Measurements from ENCODE around the gene RDX. TPM values are rescaled to one million over a fixed set of nuclear protein-coding genes. Genes with fewer than 3 reads are reported as not detected.
"Not testable (repeated sequence)": the region's sequence is repeated elsewhere in the genome, so short reads cannot be mapped to it uniquely, and the experiment has no call there.

The RDX gene
- total RNA-seq, 1 experiment from 2014 or later = 76.8 TPM

- BruUV-seq (replicated peaks) = no TSS peak
- CTCF ChIA-PET = interaction anchor here (0.7 to 1.0 kb wide), 4 partner anchors 14 to 71 kb away, joined by 3 to 5 read pairs (median 4); no protein-coding TSS in a partner anchor
- H3K27me3 Mint-ChIP-seq (ENCODE audit: unreplicated experiment) = no peaks in the 10 kb centered on the region
- H3K4me1 Mint-ChIP-seq (ENCODE audit: low read depth, unreplicated experiment) = no peaks in the 10 kb centered on the region
- H3K27ac Mint-ChIP-seq (ENCODE audit: unreplicated experiment) = peak overlapping the region; percentile 75
- DNase-seq = peak; percentile 45
- H3K9me3 Mint-ChIP-seq (ENCODE audit: low read depth, unreplicated experiment) = peaks cover 2% of the 10 kb centered on the region
- peaks cover 24% of the 10 kb centered on the region for H3K36me3 Mint-ChIP-seq (ENCODE audit: insufficient read depth, unreplicated experiment)
- peak overlapping the region; percentile 75 for H3K4me3 Mint-ChIP-seq (ENCODE audit: low read depth, unreplicated experiment)
- no peak for TF ChIP-seq CTCF (IDR thresholded peaks at IDR 0.05; ENCODE audit: unreplicated experiment)
- intact Hi-C loops (cut with micrococcal nuclease; ENCODE audit: unreplicated experiment) = loop anchor here (2.0 to 5.0 kb wide), 2 partner anchors 71 to 137 kb away; no protein-coding TSS in a partner anchor
These were observed 736 bp downstream of the RDX start for GRCh38 chr11:110295531-110296225.

GRCh38 chr11:110295086-110295485, 1.3 kb downstream of the RDX start:
- peak overlapping the region; percentile 75 for H3K4me3 Mint-ChIP-seq (ENCODE audit: low read depth, unreplicated experiment)
- intact Hi-C loops (cut with micrococcal nuclease; ENCODE audit: unreplicated experiment) = loop anchor here (5.0 kb wide), 1 partner anchor 137 kb away; no protein-coding TSS in a partner anchor
- H3K36me3 Mint-ChIP-seq (ENCODE audit: insufficient read depth, unreplicated experiment) = peaks cover 24% of the 10 kb centered on the region
- TSS peak; percentile 54 for BruUV-seq (replicated peaks)
- no peak for DNase-seq
- no peaks in the 10 kb centered on the region for H3K27me3 Mint-ChIP-seq (ENCODE audit: unreplicated experiment)
- H3K27ac Mint-ChIP-seq (ENCODE audit: unreplicated experiment) = peak overlapping the region; percentile 75
- no peaks in the 10 kb centered on the region for H3K4me1 Mint-ChIP-seq (ENCODE audit: low read depth, unreplicated experiment)
- peaks cover under 1% of the 10 kb centered on the region for H3K9me3 Mint-ChIP-seq (ENCODE audit: low read depth, unreplicated experiment)
- CTCF ChIA-PET = interaction anchor here (1.0 kb wide), 1 partner anchor 71 kb away, joined by 5 read pairs; no protein-coding TSS in a partner anchor
- no peak for TF ChIP-seq CTCF (IDR thresholded peaks at IDR 0.05; ENCODE audit: unreplicated experiment)

- intact Hi-C loops (cut with micrococcal nuclease; ENCODE audit: unreplicated experiment) = loop anchor here (5.0 kb wide), 1 partner anchor 63 kb away; no protein-coding TSS in a partner anchor
- peak overlapping the region; percentile 75 for H3K27ac Mint-ChIP-seq (ENCODE audit: unreplicated experiment)
- peak overlapping the region; percentile 75 for H3K4me3 Mint-ChIP-seq (ENCODE audit: low read depth, unreplicated experiment)
- TF ChIP-seq CTCF (IDR thresholded peaks at IDR 0.05; ENCODE audit: unreplicated experiment) = no peak
- H3K4me1 Mint-ChIP-seq (ENCODE audit: low read depth, unreplicated experiment) = no peaks in the 10 kb centered on the region
- CTCF ChIA-PET = interaction anchor here (1.0 kb wide), 1 partner anchor 72 kb away, joined by 5 read pairs; no protein-coding TSS in a partner anchor
- H3K9me3 Mint-ChIP-seq (ENCODE audit: low read depth, unreplicated experiment) = no peaks in the 10 kb centered on the region
- BruUV-seq (replicated peaks) = no TSS peak
- H3K27me3 Mint-ChIP-seq (ENCODE audit: unreplicated experiment) = no peaks in the 10 kb centered on the region
- DNase-seq = no peak
- H3K36me3 Mint-ChIP-seq (ENCODE audit: insufficient read depth, unreplicated experiment) = peaks cover 24% of the 10 kb centered on the region
These were observed 1.9 kb downstream of the RDX start for GRCh38 chr11:110294509-110294908.

- peaks cover 24% of the 10 kb centered on the region for H3K36me3 Mint-ChIP-seq (ENCODE audit: insufficient read depth, unreplicated experiment)
- no peaks in the 10 kb centered on the region for H3K9me3 Mint-ChIP-seq (ENCODE audit: low read depth, unreplicated experiment)
- intact Hi-C loops (cut with micrococcal nuclease; ENCODE audit: unreplicated experiment) = loop anchor here (5.0 kb wide), 1 partner anchor 64 kb away; no protein-coding TSS in a partner anchor
- peak overlapping the region; percentile 75 for H3K4me3 Mint-ChIP-seq (ENCODE audit: low read depth, unreplicated experiment)
- CTCF ChIA-PET = no interaction called here
- H3K27me3 Mint-ChIP-seq (ENCODE audit: unreplicated experiment) = no peaks in the 10 kb centered on the region
- DNase-seq = no peak
- no TSS peak for BruUV-seq (replicated peaks)
- no peaks in the 10 kb centered on the region for H3K4me1 Mint-ChIP-seq (ENCODE audit: low read depth, unreplicated experiment)
- no peak for TF ChIP-seq CTCF (IDR thresholded peaks at IDR 0.05; ENCODE audit: unreplicated experiment)
- H3K27ac Mint-ChIP-seq (ENCODE audit: unreplicated experiment) = no peak overlapping the region
These were observed 3.0 kb downstream of the RDX start for GRCh38 chr11:110293389-110293788.

GRCh38 chr11:110292146-110292545, 4.3 kb downstream of the RDX start:
- H3K4me1 Mint-ChIP-seq (ENCODE audit: low read depth, unreplicated experiment); H3K27me3 Mint-ChIP-seq (ENCODE audit: unreplicated experiment); CTCF ChIA-PET; H3K9me3 Mint-ChIP-seq (ENCODE audit: low read depth, unreplicated experiment); DNase-seq; H3K4me3 Mint-ChIP-seq (ENCODE audit: low read depth, unreplicated experiment); BruUV-seq (replicated peaks); H3K27ac Mint-ChIP-seq (ENCODE audit: unreplicated experiment): not testable (repeated sequence)
- peaks cover 24% of the 10 kb centered on the region for H3K36me3 Mint-ChIP-seq (ENCODE audit: insufficient read depth, unreplicated experiment)
- intact Hi-C loops (cut with micrococcal nuclease; ENCODE audit: unreplicated experiment) = loop anchor here (5.0 kb wide), 1 partner anchor 65 kb away; no protein-coding TSS in a partner anchor
